Lower leg skin (tissue), 3 donors: ENCODE data around the gene GRB10.

ENCODE experiments used
- CTCF ChIP-seq, 3 donors: fragments of 450-650 bp; IDR thresholded peaks; one replicate each; pipeline ENCODE4 v1.5.1; 2016; ENCODE audit warnings: antibody characterized with exemption in 3 of 3, mild to moderate bottlenecking in 3 of 3, moderate library complexity in 2 of 3
- POLR2A ChIP-seq, 2 donors: fragments of 450-650 bp; IDR thresholded peaks; one replicate each; pipeline ENCODE4 v1.6.1; 2016 to 2017; ENCODE audit warnings: antibody characterized with exemption in 2 of 2, mild to moderate bottlenecking in 1 of 2, moderate library complexity in 1 of 2

GRCh38 chr7:50629238-50629901, 153.3 kb downstream of the GRB10 start:
- TF ChIP-seq CTCF (IDR thresholded peaks at IDR 0.05) = no peak
- TF ChIP-seq POLR2A (IDR thresholded peaks at IDR 0.05) = no peak
